Stimulated activated CD4-positive, alpha-beta T cell treated with anti-CD3 and anti-CD28 coated beads, Interleukin-15, amount 100 ng/mL, for 1 hour (primary cell): Measurements from ENCODE around the gene RC3H1.
"Not testable (repeated sequence)": the region's sequence is repeated elsewhere in the genome, so short reads cannot be mapped to it uniquely, and the experiment has no call there.

Source experiments
- DNase-seq, 2 donors: peaks; one replicate each; pipeline ENCODE4 v3.0.0-alpha.2; 2020; ENCODE audit warnings: low read depth in 1 of 2, low spot score in 1 of 2

RC3H1 gene

GRCh38 chr1:174022080-174022975, at the start of gene RC3H1:
RC3H1 (minus strand) TSS chr1:174022357; CDS start chr1:173992985, 29,372 bp downstream.
- peak; percentile 79 to 86 for DNase-seq

GRCh38 chr1:174070614-174071013, 48.5 kb upstream of the RC3H1 start:
- no peak for DNase-seq

- no peak for DNase-seq
Measured at GRCh38 chr1:174068000-174068399, 45.8 kb upstream of the RC3H1 start.

- DNase-seq, result no peak
Measured at GRCh38 chr1:174060090-174060489, 37.9 kb upstream of the RC3H1 start.

- no peak for DNase-seq
Measured at GRCh38 chr1:174058624-174059023, 36.5 kb upstream of the RC3H1 start.

- not testable (repeated sequence) for DNase-seq
Measured at GRCh38 chr1:174056609-174057008, 34.5 kb upstream of the RC3H1 start.

GRCh38 chr1:174055797-174056196, 33.6 kb upstream of the RC3H1 start:
- not testable (repeated sequence) for DNase-seq

GRCh38 chr1:174053826-174054225, 31.7 kb upstream of the RC3H1 start:
- DNase-seq, result no peak

GRCh38 chr1:174052621-174053020, 30.5 kb upstream of the RC3H1 start:
- DNase-seq, result no peak

- DNase-seq, result no peak
Measured at GRCh38 chr1:174051956-174052355, 29.8 kb upstream of the RC3H1 start.

GRCh38 chr1:174049514-174049913, 27.4 kb upstream of the RC3H1 start:
- DNase-seq, result no peak

GRCh38 chr1:174044418-174045222, 22.5 kb upstream of the RC3H1 start:
- no peak for DNase-seq

GRCh38 chr1:174042509-174042908, 20.4 kb upstream of the RC3H1 start:
- not testable (repeated sequence) for DNase-seq

- DNase-seq, result no peak
Measured at GRCh38 chr1:174041369-174041768, 19.2 kb upstream of the RC3H1 start.

GRCh38 chr1:174040387-174040786, 18.2 kb upstream of the RC3H1 start:
- no peak for DNase-seq

GRCh38 chr1:174039027-174039426, 16.9 kb upstream of the RC3H1 start:
- no peak for DNase-seq

GRCh38 chr1:174036798-174037197, 14.6 kb upstream of the RC3H1 start:
- no peak for DNase-seq

GRCh38 chr1:174036204-174036603, 14.0 kb upstream of the RC3H1 start:
- no peak for DNase-seq

GRCh38 chr1:174032671-174033222, 10.6 kb upstream of the RC3H1 start:
- DNase-seq, result no peak

- no peak for DNase-seq
Measured at GRCh38 chr1:174031099-174031498, 8.9 kb upstream of the RC3H1 start.

GRCh38 chr1:174028495-174028894, 6.3 kb upstream of the RC3H1 start:
- DNase-seq, result no peak

- no peak for DNase-seq
Measured at GRCh38 chr1:174023440-174023839, 1.3 kb upstream of the RC3H1 start.
